HCT116 (cell line): ENCODE data around the gene BTBD9. TPM values are rescaled to one million over a fixed set of nuclear protein-coding genes. Genes with fewer than 3 reads are reported as not detected.

Experiments used
- ATAC-seq: fragments of 200-7000 bp; cut with Tn5 transposase; 2 replicates; pipeline ENCODE4 v1.9.1; 2020; ENCODE audit warnings: mild to moderate bottlenecking, moderate library complexity
- BruUV-seq: library from RNA; stranded (reverse); fragments of 400-500 nt; replicated peaks from 2 replicates; lab custom pipeline; 2021; lab: Mats Ljungman, UMichigan
- CTCF ChIA-PET: fragments of 300-600 bp; sonication (Branson Sonifier 250); formaldehyde crosslinking; loops from one replicate; lab custom pipeline; 2021; ENCODE audit warnings: antibody characterized with exemption; lab: Charles Lee
- POLR2A ChIA-PET: fragments of 300-600, 350-600 bp; sonication (Branson Sonifier 250); formaldehyde crosslinking; loops from one replicate; lab custom pipeline; 2021; ENCODE audit warnings: antibody characterized with exemption; lab: Charles Lee
- RAD21 ChIA-PET, 2 experiments: fragments of 300-600 bp; sonication (Branson Sonifier 250); formaldehyde crosslinking; loops; one replicate each; lab custom pipeline; 2023; ENCODE audit warnings: low total read pairs in 2 of 2; ENCODE audit not compliant: uncharacterized antibody in 2 of 2, unreplicated experiment in 2 of 2, low non-redundant PET in 1 of 2; lab: Charles Lee
- DNase-seq: peaks from one replicate; pipeline ENCODE4 v3.0.0-alpha.2; 2010; ENCODE audit warnings: low read depth, low spot score
- H2AFZ ChIP-seq: fragments of 200-600 bp; shearing (Covaris generic), sonication (generic); 2 replicates; pipeline ENCODE4 v1.6.1; 2017; ENCODE audit warnings: low read depth, mixed run types, mixed read lengths, antibody characterized with exemption, low read length; ENCODE audit not compliant: poor library complexity, severe bottlenecking
- H3K27ac ChIP-seq: 2 replicates; pipeline ENCODE4 v1.5.1; 2012; ENCODE audit warnings: low read depth, low read length
- H3K27me3 ChIP-seq: fragments of 200-600 bp; sonication (generic); 2 replicates; pipeline ENCODE4 v1.6.1; 2016; ENCODE audit warnings: mixed run types, low read length, mixed read lengths; ENCODE audit not compliant: insufficient read depth
- H3K36me3 ChIP-seq, 2 experiments: fragments of 200-500 bp in 1 of 2; fragments of 200-600 bp in 1 of 2; sonication (Bioruptor generic) in 1 of 2; sonication (generic) in 1 of 2; 2 replicates each; pipeline versions ENCODE4 v1.5.1 to v1.6.1; 2014 to 2016; ENCODE audit warnings: low read length in 2 of 2, inconsistent platforms in 1 of 2, mixed read lengths in 1 of 2, mixed run types in 1 of 2; ENCODE audit not compliant: insufficient read depth in 2 of 2, control insufficient read depth in 1 of 2
- H3K4me1 ChIP-seq, 2 experiments: fragments of 200-600 bp in 1 of 2; sonication (generic) in 1 of 2; 2 replicates each; pipeline versions ENCODE4 v1.5.1 to v1.6.1; 2012 to 2017; ENCODE audit warnings: low read length in 2 of 2, inconsistent platforms in 1 of 2, mild to moderate bottlenecking in 1 of 2, mixed read lengths in 1 of 2, mixed run types in 1 of 2, moderate library complexity in 1 of 2; ENCODE audit not compliant: insufficient read depth in 2 of 2, control insufficient read depth in 1 of 2
- H3K4me2 ChIP-seq: fragments of 200-600 bp; sonication (generic); 2 replicates; pipeline ENCODE4 v1.6.1; 2017; ENCODE audit warnings: mixed run types, low read length, mixed read lengths
- H3K4me3 ChIP-seq, 2 experiments: fragments of 200-600 bp in 1 of 2; sonication (generic) in 1 of 2; replicated peaks in 1 of 2; 2 replicates each; pipeline ENCODE4 v1.5.1; 2011 to 2016; ENCODE audit warnings: low read length in 2 of 2, control low read depth in 1 of 2, low read depth in 1 of 2, mild to moderate bottlenecking in 1 of 2, mixed read lengths in 1 of 2, mixed run types in 1 of 2
- H3K79me2 ChIP-seq: fragments of 200-600 bp; sonication (generic); 2 replicates; pipeline ENCODE4 v1.6.1; 2017; ENCODE audit warnings: mild to moderate bottlenecking, mixed run types, low read length, moderate library complexity, mixed read lengths; ENCODE audit not compliant: insufficient read depth
- H3K9ac ChIP-seq: fragments of 200-600 bp; sonication (generic); 2 replicates; pipeline ENCODE4 v1.6.1; 2016; ENCODE audit warnings: low read length, mixed read lengths
- H3K9me2 ChIP-seq: fragments of 200-600 bp; sonication (generic), shearing (Covaris generic); 2 replicates; pipeline ENCODE4 v1.6.1; 2017; ENCODE audit warnings: mixed run types, mild to moderate bottlenecking, moderate library complexity; ENCODE audit not compliant: insufficient read depth
- H3K9me3 ChIP-seq, 2 experiments: fragments of 200-500 bp in 1 of 2; fragments of 200-600 bp in 1 of 2; sonication (Bioruptor generic) in 1 of 2; sonication (generic) in 1 of 2; 2 replicates each; pipeline ENCODE4 v1.6.1; 2014 to 2017; ENCODE audit warnings: low read length in 2 of 2, mixed read lengths in 2 of 2, inconsistent platforms in 1 of 2, low read depth in 1 of 2, mild to moderate bottlenecking in 1 of 2, mixed run types in 1 of 2, moderate library complexity in 1 of 2; ENCODE audit not compliant: control insufficient read depth in 1 of 2, insufficient read depth in 1 of 2
- H4K20me1 ChIP-seq: fragments of 200-600 bp; sonication (generic), shearing (Covaris generic); 2 replicates; pipeline ENCODE4 v1.6.1; 2017; ENCODE audit warnings: mixed run types, mild to moderate bottlenecking, moderate library complexity; ENCODE audit not compliant: insufficient read depth
- CBX3 ChIP-seq: IDR thresholded peaks from 2 replicates; pipeline ENCODE4 v1.6.1; 2012; ENCODE audit warnings: low read depth
- CTCF ChIP-seq, 3 experiments: fragments of 200-600 bp in 1 of 3; sonication (generic) in 1 of 3; IDR thresholded peaks in 2 of 3; conservative IDR thresholded peaks in 1 of 3; 2 replicates each; pipeline ENCODE4 v1.5.1; 2012 to 2017; ENCODE audit warnings: low read depth in 2 of 3, low read length in 2 of 3, antibody characterized with exemption in 1 of 3, borderline replicate concordance in 1 of 3, control low read depth in 1 of 3, mild to moderate bottlenecking in 1 of 3, mixed read lengths in 1 of 3, mixed run types in 1 of 3, moderate library complexity in 1 of 3; ENCODE audit not compliant: insufficient read depth in 1 of 3
- ELF1 ChIP-seq: IDR thresholded peaks from 2 replicates; pipeline ENCODE4 v1.6.1; 2012; ENCODE audit warnings: low read depth, borderline replicate concordance
- EZH2 ChIP-seq: fragments of 200-600 bp; sonication (generic); IDR thresholded peaks from 2 replicates; pipeline ENCODE4 v1.6.1; 2017; ENCODE audit warnings: antibody characterized with exemption, mixed run types
- FOSL1 ChIP-seq: IDR thresholded peaks from 2 replicates; pipeline ENCODE4 v1.6.1; 2012; ENCODE audit warnings: low read depth
- POLR2A ChIP-seq: IDR thresholded peaks from 2 replicates; pipeline ENCODE4 v1.7.0; 2011; ENCODE audit warnings: borderline replicate concordance; ENCODE audit not compliant: insufficient read depth, insufficient read length; ENCODE audit errors: extremely low read depth
- POLR2AphosphoS5 ChIP-seq: IDR thresholded peaks from 2 replicates; pipeline ENCODE4 v1.6.1; 2011; ENCODE audit warnings: mild to moderate bottlenecking, low read depth, low read length, moderate library complexity
- RAD21 ChIP-seq: IDR thresholded peaks from 2 replicates; pipeline ENCODE4 v1.6.1; 2012; ENCODE audit warnings: low read depth, mild to moderate bottlenecking
- REST ChIP-seq: IDR thresholded peaks from 2 replicates; pipeline ENCODE4 v1.6.1; 2012; ENCODE audit warnings: low read depth
- SIN3A ChIP-seq: IDR thresholded peaks from 2 replicates; pipeline ENCODE4 v1.6.1; 2012; ENCODE audit warnings: low read depth
- SP1 ChIP-seq: IDR thresholded peaks from 2 replicates; pipeline ENCODE4 v1.6.1; 2012; ENCODE audit warnings: low read depth
- SRF ChIP-seq: IDR thresholded peaks from 2 replicates; pipeline ENCODE4 v1.6.1; 2012; ENCODE audit warnings: low read depth
- TCF7L2 ChIP-seq: IDR thresholded peaks from 2 replicates; pipeline ENCODE4 v1.7.0; 2011; ENCODE audit warnings: borderline replicate concordance, inconsistent platforms; ENCODE audit not compliant: insufficient read depth, insufficient read length; ENCODE audit errors: extremely low read depth
- YY1 ChIP-seq: IDR thresholded peaks from 2 replicates; pipeline ENCODE4 v1.6.1; 2011; ENCODE audit warnings: low read length, low read depth, moderate library complexity, mild to moderate bottlenecking; ENCODE audit not compliant: insufficient replicate concordance; ENCODE audit errors: extremely low read depth
- ZFX ChIP-seq: fragments of 450-650 bp; IDR thresholded peaks from 2 replicates; pipeline ENCODE4 v1.6.1; 2017
- ZNF274 ChIP-seq: fragments of 200-500 bp; sonication (Bioruptor generic); IDR thresholded peaks from 2 replicates; pipeline ENCODE4 v1.6.1; 2014; ENCODE audit warnings: mild to moderate bottlenecking, low read depth, low read length, inconsistent platforms
- intact Hi-C: fragments of 100-400 bp; cut with micrococcal nuclease; formaldehyde crosslinking; loops from 2 replicates; pipeline ENCODE4 v1.10.0; 2022
- total RNA-seq: library from RNA; stranded (reverse); gene quantifications from one replicate; pipeline ENCODE4 v1.2.1, GENCODE V29; 2021; ENCODE audit not compliant: unreplicated experiment
- TF ChIP-seq, protein P1 (sequence below): IDR thresholded peaks from 2 replicates; pipeline ENCODE4 v1.6.1; 2012
- TF ChIP-seq, protein P2 (sequence below): IDR thresholded peaks from 2 replicates; pipeline ENCODE4 v1.6.1; 2011; ENCODE audit warnings: mild to moderate bottlenecking, low read length, moderate library complexity; ENCODE audit not compliant: insufficient replicate concordance; ENCODE audit errors: extremely low read depth
- TF ChIP-seq, protein P3 (sequence below): IDR thresholded peaks from 2 replicates; pipeline ENCODE4 v1.6.1; 2012

Gene BTBD9
- total RNA-seq, 1 experiment from 2014 or later: 10.9 TPM

DNA sequence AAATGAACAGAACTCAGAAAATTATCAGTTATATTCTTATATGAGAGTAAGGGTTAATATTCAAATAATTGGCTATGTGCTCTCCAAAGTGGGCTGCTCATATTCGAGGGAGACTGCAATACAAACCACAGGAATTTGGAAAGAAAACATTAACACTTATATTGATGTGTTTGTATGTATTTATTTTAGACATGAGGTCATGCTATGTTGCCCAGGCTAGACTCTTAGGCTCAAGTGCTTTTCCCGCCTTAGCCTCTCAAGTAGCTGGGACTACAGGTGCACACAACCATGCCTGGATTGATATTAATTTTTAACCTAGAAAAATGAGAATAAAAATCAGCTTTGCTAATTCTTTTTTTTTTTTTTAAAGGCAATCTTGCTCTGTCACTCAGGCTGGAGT is 35.0 kb downstream of the BTBD9 start:
- no peak overlapping the region for H3K9ac ChIP-seq
- no peaks in the 10 kb centered on the region for H4K20me1 ChIP-seq
- ChIA-PET CTCF (no interaction called here), POLR2A (no interaction called here), RAD21 (no interaction called here)
- no peak overlapping the region for H3K4me2 ChIP-seq
- no peak overlapping the region for H2AFZ ChIP-seq
- no peak overlapping the region for H3K27ac ChIP-seq
- no peak for DNase-seq
- no peak overlapping the region for H3K4me3 ChIP-seq
- no peak for TF ChIP-seq SRF
- no peak for TF ChIP-seq SIN3A
- no peak for TF ChIP-seq YY1
- TF ChIP-seq, protein P1, sequence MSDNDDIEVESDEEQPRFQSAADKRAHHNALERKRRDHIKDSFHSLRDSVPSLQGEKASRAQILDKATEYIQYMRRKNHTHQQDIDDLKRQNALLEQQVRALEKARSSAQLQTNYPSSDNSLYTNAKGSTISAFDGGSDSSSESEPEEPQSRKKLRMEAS: no peak
- TF ChIP-seq POLR2A: no peak
- no peak for TF ChIP-seq REST
- no peak for TF ChIP-seq TCF7L2
- TF ChIP-seq SP1: no peak
- no peak for TF ChIP-seq ELF1
- TF ChIP-seq POLR2AphosphoS5: no peak
- TF ChIP-seq, protein P2, sequence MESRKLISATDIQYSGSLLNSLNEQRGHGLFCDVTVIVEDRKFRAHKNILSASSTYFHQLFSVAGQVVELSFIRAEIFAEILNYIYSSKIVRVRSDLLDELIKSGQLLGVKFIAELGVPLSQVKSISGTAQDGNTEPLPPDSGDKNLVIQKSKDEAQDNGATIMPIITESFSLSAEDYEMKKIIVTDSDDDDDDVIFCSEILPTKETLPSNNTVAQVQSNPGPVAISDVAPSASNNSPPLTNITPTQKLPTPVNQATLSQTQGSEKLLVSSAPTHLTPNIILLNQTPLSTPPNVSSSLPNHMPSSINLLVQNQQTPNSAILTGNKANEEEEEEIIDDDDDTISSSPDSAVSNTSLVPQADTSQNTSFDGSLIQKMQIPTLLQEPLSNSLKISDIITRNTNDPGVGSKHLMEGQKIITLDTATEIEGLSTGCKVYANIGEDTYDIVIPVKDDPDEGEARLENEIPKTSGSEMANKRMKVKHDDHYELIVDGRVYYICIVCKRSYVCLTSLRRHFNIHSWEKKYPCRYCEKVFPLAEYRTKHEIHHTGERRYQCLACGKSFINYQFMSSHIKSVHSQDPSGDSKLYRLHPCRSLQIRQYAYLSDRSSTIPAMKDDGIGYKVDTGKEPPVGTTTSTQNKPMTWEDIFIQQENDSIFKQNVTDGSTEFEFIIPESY: no peak
- TF ChIP-seq FOSL1: no peak
- TF ChIP-seq RAD21: no peak
- TF ChIP-seq EZH2: no peak
- TF ChIP-seq ZNF274: no peak
- TF ChIP-seq CBX3: no peak
- no peak for TF ChIP-seq ZFX
- no peak for TF ChIP-seq CTCF (IDR thresholded peaks at IDR 0.05 in 2 of 3, conservative IDR thresholded peaks at IDR 0.05 in 1 of 3; ENCODE audit: borderline replicate concordance in 1 of 3, insufficient read depth in 1 of 3, low read depth in 2 of 3, low read length in 2 of 3)
- TF ChIP-seq, protein P3, sequence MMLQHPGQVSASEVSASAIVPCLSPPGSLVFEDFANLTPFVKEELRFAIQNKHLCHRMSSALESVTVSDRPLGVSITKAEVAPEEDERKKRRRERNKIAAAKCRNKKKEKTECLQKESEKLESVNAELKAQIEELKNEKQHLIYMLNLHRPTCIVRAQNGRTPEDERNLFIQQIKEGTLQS: no peak
- no peaks in the 10 kb centered on the region for H3K4me1 ChIP-seq
- intact Hi-C loops: no loop called here
- H3K9me3 ChIP-seq: no peaks in the 10 kb centered on the region
- no peaks in the 10 kb centered on the region for H3K27me3 ChIP-seq
- no peaks in the 10 kb centered on the region for H3K79me2 ChIP-seq
- no peaks in the 10 kb centered on the region for H3K36me3 ChIP-seq
- ATAC-seq: no peak
- BruUV-seq: no TSS peak
- no peaks in the 10 kb centered on the region for H3K9me2 ChIP-seq
